Kidney epithelial cell (primary cell): ENCODE results near the gene ARF6. TPM values are rescaled to one million over a fixed set of nuclear protein-coding genes. Genes with fewer than 3 reads are reported as not detected.

Experiments
- DNase-seq: peaks from one replicate; pipeline ENCODE4 v3.0.0-alpha.2; 2010; ENCODE audit warnings: low read depth
- H3K27me3 ChIP-seq: 2 replicates; pipeline ENCODE4 v1.6.0; 2011; ENCODE audit warnings: low read length; ENCODE audit not compliant: control insufficient read depth, insufficient read depth
- H3K36me3 ChIP-seq: 2 replicates; pipeline ENCODE4 v1.5.1; 2011; ENCODE audit warnings: low read length; ENCODE audit not compliant: control insufficient read depth, insufficient read depth
- H3K4me3 ChIP-seq: 2 replicates; pipeline ENCODE4 v1.5.1; 2011; ENCODE audit warnings: low read depth, mild to moderate bottlenecking, control low read depth, low read length
- CTCF ChIP-seq: IDR thresholded peaks from 2 replicates; pipeline ENCODE4 v1.5.1; 2011; ENCODE audit warnings: mild to moderate bottlenecking, moderate library complexity, low read length, control low read depth, inconsistent platforms; ENCODE audit not compliant: insufficient read depth, poor library complexity, severe bottlenecking
- total RNA-seq: library from RNA; depleted of rRNA; stranded (reverse); fragments of >200 nt; gene quantifications from 2 replicates; pipeline ENCODE4 v1.2.3, GENCODE V29; 2015

Gene ARF6
- total RNA-seq, 1 donor from 2014 or later, result 76.3 TPM

DNA sequence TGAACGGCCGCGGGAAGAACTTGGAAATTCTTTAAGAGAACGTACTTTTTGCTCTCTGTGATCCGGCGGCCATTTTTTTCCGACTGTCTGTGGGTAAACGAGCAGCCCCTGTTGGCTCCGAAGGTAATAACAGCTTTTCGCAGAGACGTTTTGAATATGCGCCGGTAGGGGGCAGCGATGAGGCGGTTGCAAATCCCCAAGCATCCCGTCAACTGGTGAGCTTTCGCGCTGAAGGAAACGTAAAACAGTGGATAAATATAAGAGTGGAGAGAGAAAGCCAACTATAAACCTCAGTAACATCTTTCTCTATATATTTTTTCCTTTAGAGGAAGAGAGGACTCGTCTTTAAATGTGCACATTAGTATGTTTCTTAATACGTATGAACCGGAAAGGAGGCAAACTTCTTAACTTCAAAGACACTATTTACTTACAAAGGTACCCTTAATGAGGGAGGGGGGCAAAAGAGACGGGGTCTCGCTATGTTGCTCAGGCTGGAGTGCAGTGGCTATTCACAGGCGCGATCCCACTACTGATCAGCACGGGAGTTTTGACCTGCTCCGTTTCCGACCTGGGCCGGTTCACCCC, 30.7 kb upstream of the ARF6 start:
- peak; percentile 58 for DNase-seq
- H3K4me3 ChIP-seq, result peak overlapping the region; percentile 62
- H3K36me3 ChIP-seq, result no peaks in the 10 kb centered on the region
- H3K27me3 ChIP-seq, result no peaks in the 10 kb centered on the region
- peak; percentile 100 for TF ChIP-seq CTCF

DNA sequence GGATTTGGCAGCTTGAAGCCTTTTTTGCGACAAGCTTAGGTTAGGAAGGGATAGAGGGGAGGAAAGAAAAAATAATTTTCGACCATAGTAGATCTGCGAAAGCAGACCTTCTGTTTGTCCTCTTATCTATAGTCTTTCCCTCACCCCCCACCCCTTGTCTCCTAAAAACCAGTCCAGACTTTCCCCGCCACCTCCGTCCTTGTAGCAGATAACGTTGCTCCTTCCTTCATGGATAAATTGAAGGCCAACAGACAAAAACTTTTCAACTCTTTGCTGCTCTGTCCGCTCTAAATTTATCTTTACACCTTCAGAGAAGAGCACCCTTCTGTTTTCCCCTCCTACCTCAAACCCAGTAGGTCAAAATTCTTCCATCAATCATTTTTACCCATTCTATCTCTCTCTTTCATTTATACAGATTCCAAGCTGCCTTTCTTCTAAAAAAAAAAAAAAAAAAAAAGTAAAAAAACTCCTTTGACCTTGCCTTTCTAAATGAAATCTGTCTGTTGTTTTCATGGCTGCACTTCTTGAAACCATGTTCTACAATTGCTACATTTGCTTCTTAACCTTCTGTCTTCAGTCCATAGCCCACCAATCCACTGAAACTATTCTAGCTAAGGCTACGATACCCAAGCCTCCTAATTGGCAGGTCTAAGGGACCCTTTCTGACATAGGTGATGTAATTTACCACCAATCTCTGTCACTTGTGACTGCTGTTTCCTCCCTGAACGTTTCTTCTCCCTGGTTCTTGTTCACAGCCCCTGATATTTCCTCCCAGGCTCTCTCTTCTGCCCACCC, 29.2 kb upstream of the ARF6 start:
- Histone ChIP-seq H3K27me3 (no peaks in the 10 kb centered on the region), H3K36me3 (no peaks in the 10 kb centered on the region), H3K4me3 (peak overlapping the region; percentile 66)
- DNase-seq, result no peak
- TF ChIP-seq CTCF, result no peak

GRCh38 chr14:49865431-49865859, 27.4 kb upstream of the ARF6 start:
- TF ChIP-seq CTCF, result peak; percentile 90
- H3K4me3 ChIP-seq, result no peak overlapping the region
- H3K36me3 ChIP-seq, result no peaks in the 10 kb centered on the region
- no peak for DNase-seq
- no peaks in the 10 kb centered on the region for H3K27me3 ChIP-seq

GRCh38 chr14:49867831-49868719, 24.8 kb upstream of the ARF6 start:
- peak overlapping the region; percentile 55 for H3K4me3 ChIP-seq
- no peaks in the 10 kb centered on the region for H3K27me3 ChIP-seq
- no peaks in the 10 kb centered on the region for H3K36me3 ChIP-seq
- TF ChIP-seq CTCF, result no peak
- peak; percentile 69 for DNase-seq

DNA sequence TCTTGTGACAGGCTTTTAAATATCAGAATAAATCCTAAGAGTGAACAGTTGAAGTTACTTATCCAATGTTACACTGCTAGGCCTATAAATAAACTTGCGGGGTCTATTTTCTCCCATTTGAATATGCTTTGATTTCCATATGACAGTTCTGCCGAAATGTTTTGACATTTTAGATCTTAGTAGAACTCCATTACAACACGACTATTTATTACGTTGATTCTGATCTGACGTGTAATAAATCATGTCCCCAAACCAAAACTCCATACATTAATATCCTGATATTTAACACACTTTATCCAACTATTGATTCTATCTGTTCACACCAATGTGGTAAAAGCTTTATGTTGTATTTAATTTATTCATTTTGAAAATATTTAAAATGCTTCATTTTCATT, 24.2 kb upstream of the ARF6 start:
- no peak for TF ChIP-seq CTCF
- Histone ChIP-seq H3K4me3 (peak overlapping the region; percentile 38), H3K36me3 (no peaks in the 10 kb centered on the region), H3K27me3 (no peaks in the 10 kb centered on the region)
- DNase-seq, result no peak
